HepG2 (cell line): ENCODE data around the gene RPL35. TPM values are rescaled to one million over a fixed set of nuclear protein-coding genes. Genes with fewer than 3 reads are reported as not detected.
A peak's percentile ranks its signal among the peaks of the same experiment; 100 is the strongest.

Source experiments
- BATF2 ChIP-seq: sonication (generic); formaldehyde crosslinking; IDR thresholded peaks from 2 replicates; pipeline ENCODE4 v1.8.0; 2022; ENCODE audit warnings: mild to moderate bottlenecking, missing genetic modification reagents, moderate library complexity
- CSRNP2 ChIP-seq: sonication (generic); formaldehyde crosslinking; conservative IDR thresholded peaks from 2 replicates; pipeline ENCODE4 v1.8.0; 2022; ENCODE audit warnings: low read depth, missing genetic modification reagents
- MXI1 ChIP-seq: IDR thresholded peaks from 3 replicates; pipeline ENCODE4 v1.6.1; 2012; ENCODE audit warnings: low read depth, low read length, inconsistent platforms, borderline replicate concordance
- MYNN ChIP-seq: sonication (generic); formaldehyde crosslinking; IDR thresholded peaks from 2 replicates; pipeline ENCODE4 v1.4.0; 2020; ENCODE audit warnings: mild to moderate bottlenecking, low read depth, missing genetic modification reagents
- NFYC ChIP-seq: IDR thresholded peaks from 2 replicates; pipeline ENCODE4 v1.6.1; 2016; ENCODE audit warnings: missing genetic modification reagents, missing compliant biosample characterization
- NONO ChIP-seq, 2 experiments: fragments of 450-650 bp in 1 of 2; sonication (generic) in 1 of 2; formaldehyde crosslinking in 1 of 2; IDR thresholded peaks in 1 of 2; conservative IDR thresholded peaks in 1 of 2; 2 replicates each; pipeline versions ENCODE4 v1.6.1 to v1.8.0; 2017 to 2022; ENCODE audit warnings: mild to moderate bottlenecking in 1 of 2, missing genetic modification reagents in 1 of 2, moderate library complexity in 1 of 2
- PCBP2 ChIP-seq: fragments of 200-400 bp; formaldehyde crosslinking; optimal IDR thresholded peaks from 2 replicates; pipeline ENCODE3; 2018; ENCODE audit warnings: low read length, low read depth; ENCODE audit not compliant: poor library complexity, severe bottlenecking
- RELA ChIP-seq: sonication (generic); formaldehyde crosslinking; IDR thresholded peaks from 2 replicates; pipeline ENCODE4 v1.4.0; 2020; ENCODE audit warnings: missing genetic modification reagents
- SIN3B ChIP-seq: fragments of 150-350 bp; IDR thresholded peaks from 2 replicates; pipeline ENCODE4 v1.6.1; 2014; ENCODE audit warnings: low read length
- SMAD3 ChIP-seq: sonication (generic); formaldehyde crosslinking; IDR thresholded peaks from 2 replicates; pipeline ENCODE4 v1.4.0; 2020; ENCODE audit warnings: missing genetic modification reagents
- SMAD9 ChIP-seq: sonication (generic); formaldehyde crosslinking; IDR thresholded peaks from 2 replicates; pipeline ENCODE4 v1.5.1; 2020; ENCODE audit warnings: mild to moderate bottlenecking, missing genetic modification reagents
- ZBTB14 ChIP-seq: sonication (generic); formaldehyde crosslinking; IDR thresholded peaks from 2 replicates; pipeline ENCODE4 v1.4.0; 2020; ENCODE audit warnings: missing genetic modification reagents
- ZBTB33 ChIP-seq: sonication (generic); formaldehyde crosslinking; IDR thresholded peaks from 2 replicates; pipeline ENCODE4 v1.4.0; 2020; ENCODE audit warnings: missing genetic modification reagents
- ZNF30 ChIP-seq: sonication (generic); formaldehyde crosslinking; IDR thresholded peaks from 2 replicates; pipeline ENCODE4 v1.5.0; 2020; ENCODE audit warnings: mild to moderate bottlenecking, missing genetic modification reagents
- ZNF326 ChIP-seq: sonication (generic); formaldehyde crosslinking; IDR thresholded peaks from 2 replicates; pipeline ENCODE4 v1.4.0; 2020; ENCODE audit warnings: missing genetic modification reagents, borderline replicate concordance
- ZNF331 ChIP-seq: sonication (generic); formaldehyde crosslinking; IDR thresholded peaks from 2 replicates; pipeline ENCODE4 v1.4.0; 2020; ENCODE audit warnings: missing genetic modification reagents
- ZNF414 ChIP-seq: sonication (generic); formaldehyde crosslinking; IDR thresholded peaks from 2 replicates; pipeline ENCODE4 v1.5.0; 2020; ENCODE audit warnings: missing genetic modification reagents
- ZNF672 ChIP-seq: sonication (generic); formaldehyde crosslinking; IDR thresholded peaks from 2 replicates; pipeline ENCODE4 v1.8.1; 2022; ENCODE audit warnings: missing genetic modification reagents
- ZNF703 ChIP-seq: sonication (generic); formaldehyde crosslinking; IDR thresholded peaks from 2 replicates; pipeline ENCODE4 v1.5.1; 2020; ENCODE audit warnings: missing genetic modification reagents, mild to moderate bottlenecking, moderate library complexity, borderline replicate concordance
- ZNF841 ChIP-seq: sonication (generic); formaldehyde crosslinking; IDR thresholded peaks from 2 replicates; pipeline ENCODE4 v1.8.1; 2023; ENCODE audit warnings: missing genetic modification reagents, borderline replicate concordance
- polyA plus RNA-seq, 8 experiments: library from polyadenylated mRNA; depleted of rRNA in 3 of 8; stranded (reverse) in 7 of 8; unstranded in 1 of 8; fragments of >200 nt; fragmentation: Illumina TruSeq in 4 of 8; extraction: Trizol in 4 of 8; gene quantifications; 2 replicates each; pipeline versions ENCODE4 v1.2.1 to v1.2.3, GENCODE V29; 2011 to 2016; ENCODE audit warnings: low read depth in 4 of 8, missing spikeins in 1 of 8, mixed read lengths in 1 of 8; ENCODE audit not compliant: insufficient read depth in 1 of 8
- total RNA-seq, 5 experiments: library from RNA; depleted of rRNA; stranded (reverse); fragments of >200 nt; fragmentation: Illumina TruSeq; extraction: Trizol; gene quantifications; 2 replicates each; pipeline ENCODE4 v1.2.3, GENCODE V29; 2016; ENCODE audit warnings: low read depth in 1 of 5

The RPL35 gene
- total and polyA plus RNA-seq, 2 of the 13 experiments (the other 11 are each of a cell fraction or from before 2014, with no cell fraction given): 2,153 to 2,935 TPM

DNA sequence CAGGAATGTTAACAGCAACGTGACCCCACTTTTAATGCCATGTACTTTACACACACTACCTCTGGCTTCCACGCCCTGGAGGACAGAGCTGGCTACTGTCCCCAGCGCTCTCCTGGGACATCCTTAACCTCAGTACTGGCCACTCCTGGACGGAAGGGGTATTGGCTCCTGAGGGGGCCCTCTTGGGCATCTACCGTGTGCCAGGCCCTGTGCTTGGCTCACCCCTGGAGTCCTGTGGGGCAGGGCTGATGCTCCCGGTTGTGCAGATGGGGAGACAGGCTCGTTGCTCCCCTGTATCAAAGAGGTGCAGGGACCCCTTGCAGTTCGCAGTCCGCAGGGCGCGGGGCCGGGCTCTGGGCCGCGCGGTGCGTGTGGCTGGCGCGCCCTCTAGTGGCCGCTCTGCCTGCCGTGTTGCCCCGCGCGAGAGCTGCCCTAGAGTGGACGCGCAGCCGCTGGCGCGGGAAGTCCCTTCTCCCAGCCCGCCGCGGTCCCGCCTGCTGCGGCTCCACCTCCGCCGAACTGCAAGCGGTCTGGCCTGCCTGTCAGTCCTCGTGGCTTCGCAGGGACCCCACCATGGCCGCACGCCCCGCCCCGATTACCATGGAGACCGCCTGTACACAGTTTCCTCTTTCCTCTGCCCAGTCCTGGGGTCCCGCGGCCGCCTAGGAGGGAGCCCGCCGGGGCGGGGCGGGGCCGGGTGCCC, 8.8 kb downstream of the RPL35 start, which contains the start of gene WDR38 (continued):
- TF ChIP-seq CSRNP2 (CRISPR knock-in tag) (no peak), SMAD3 (CRISPR knock-in tag) (no peak), ZNF30 (CRISPR knock-in tag) (no peak), ZBTB14 (CRISPR knock-in tag) (0 out of 2 replicates have a peak, but pooled peaks have one; percentile 51), BATF2 (no peak), ZNF331 (CRISPR knock-in tag) (peak; percentile 47; the same call in 1 of the 2 replicates), ZNF703 (CRISPR knock-in tag) (no peak), NFYC (CRISPR knock-in tag) (no peak), RELA (CRISPR knock-in tag) (0 out of 2 replicates have a peak, but pooled peaks have one; percentile 77), PCBP2 (no peak), ZNF326 (CRISPR knock-in tag) (no peak), ZNF414 (no peak), SIN3B (no peak; the same call in 1 of the 2 replicates), MYNN (CRISPR knock-in tag) (0 out of 2 replicates have a peak, but pooled peaks have one; percentile 19), ZNF841 (CRISPR knock-in tag) (no peak), SMAD9 (CRISPR knock-in tag) (no peak), ZBTB33 (CRISPR knock-in tag) (peak; percentile 47; the same call in 1 of the 2 replicates), NONO (IDR thresholded peaks at IDR 0.05) (no peak), NONO (CRISPR knock-in tag; conservative IDR thresholded peaks at IDR 0.05) (no peak), ZNF672 (CRISPR knock-in tag) (no peak), MXI1 (no peak)
